HCT116 (cell line): ENCODE data around the gene SLC35E4. TPM values are rescaled to one million over a fixed set of nuclear protein-coding genes. Genes with fewer than 3 reads are reported as not detected.

Source experiments
- ATAC-seq: fragments of 200-7000 bp; cut with Tn5 transposase; 2 replicates; pipeline ENCODE4 v1.9.1; 2020; ENCODE audit warnings: mild to moderate bottlenecking, moderate library complexity
- BruUV-seq: library from RNA; stranded (reverse); fragments of 400-500 nt; replicated peaks from 2 replicates; lab custom pipeline; 2021; lab: Mats Ljungman, UMichigan
- CTCF ChIA-PET: fragments of 300-600 bp; sonication (Branson Sonifier 250); formaldehyde crosslinking; loops from one replicate; lab custom pipeline; 2021; ENCODE audit warnings: antibody characterized with exemption; lab: Charles Lee
- POLR2A ChIA-PET: fragments of 300-600, 350-600 bp; sonication (Branson Sonifier 250); formaldehyde crosslinking; loops from one replicate; lab custom pipeline; 2021; ENCODE audit warnings: antibody characterized with exemption; lab: Charles Lee
- RAD21 ChIA-PET, 2 experiments: fragments of 300-600 bp; sonication (Branson Sonifier 250); formaldehyde crosslinking; loops; one replicate each; lab custom pipeline; 2023; ENCODE audit warnings: low total read pairs in 2 of 2; ENCODE audit not compliant: uncharacterized antibody in 2 of 2, unreplicated experiment in 2 of 2, low non-redundant PET in 1 of 2; lab: Charles Lee
- DNase-seq: peaks from one replicate; pipeline ENCODE4 v3.0.0-alpha.2; 2010; ENCODE audit warnings: low read depth, low spot score
- H2AFZ ChIP-seq: fragments of 200-600 bp; shearing (Covaris generic), sonication (generic); 2 replicates; pipeline ENCODE4 v1.6.1; 2017; ENCODE audit warnings: low read depth, mixed run types, mixed read lengths, antibody characterized with exemption, low read length; ENCODE audit not compliant: poor library complexity, severe bottlenecking
- H3K27ac ChIP-seq: 2 replicates; pipeline ENCODE4 v1.5.1; 2012; ENCODE audit warnings: low read depth, low read length
- H3K27me3 ChIP-seq: fragments of 200-600 bp; sonication (generic); 2 replicates; pipeline ENCODE4 v1.6.1; 2016; ENCODE audit warnings: mixed run types, low read length, mixed read lengths; ENCODE audit not compliant: insufficient read depth
- H3K36me3 ChIP-seq, 2 experiments: fragments of 200-500 bp in 1 of 2; fragments of 200-600 bp in 1 of 2; sonication (Bioruptor generic) in 1 of 2; sonication (generic) in 1 of 2; 2 replicates each; pipeline versions ENCODE4 v1.5.1 to v1.6.1; 2014 to 2016; ENCODE audit warnings: low read length in 2 of 2, inconsistent platforms in 1 of 2, mixed read lengths in 1 of 2, mixed run types in 1 of 2; ENCODE audit not compliant: insufficient read depth in 2 of 2, control insufficient read depth in 1 of 2
- H3K4me1 ChIP-seq, 2 experiments: fragments of 200-600 bp in 1 of 2; sonication (generic) in 1 of 2; 2 replicates each; pipeline versions ENCODE4 v1.5.1 to v1.6.1; 2012 to 2017; ENCODE audit warnings: low read length in 2 of 2, inconsistent platforms in 1 of 2, mild to moderate bottlenecking in 1 of 2, mixed read lengths in 1 of 2, mixed run types in 1 of 2, moderate library complexity in 1 of 2; ENCODE audit not compliant: insufficient read depth in 2 of 2, control insufficient read depth in 1 of 2
- H3K4me2 ChIP-seq: fragments of 200-600 bp; sonication (generic); 2 replicates; pipeline ENCODE4 v1.6.1; 2017; ENCODE audit warnings: mixed run types, low read length, mixed read lengths
- H3K4me3 ChIP-seq, 2 experiments: fragments of 200-600 bp in 1 of 2; sonication (generic) in 1 of 2; replicated peaks in 1 of 2; 2 replicates each; pipeline ENCODE4 v1.5.1; 2011 to 2016; ENCODE audit warnings: low read length in 2 of 2, control low read depth in 1 of 2, low read depth in 1 of 2, mild to moderate bottlenecking in 1 of 2, mixed read lengths in 1 of 2, mixed run types in 1 of 2
- H3K79me2 ChIP-seq: fragments of 200-600 bp; sonication (generic); 2 replicates; pipeline ENCODE4 v1.6.1; 2017; ENCODE audit warnings: mild to moderate bottlenecking, mixed run types, low read length, moderate library complexity, mixed read lengths; ENCODE audit not compliant: insufficient read depth
- H3K9ac ChIP-seq: fragments of 200-600 bp; sonication (generic); 2 replicates; pipeline ENCODE4 v1.6.1; 2016; ENCODE audit warnings: low read length, mixed read lengths
- H3K9me2 ChIP-seq: fragments of 200-600 bp; sonication (generic), shearing (Covaris generic); 2 replicates; pipeline ENCODE4 v1.6.1; 2017; ENCODE audit warnings: mixed run types, mild to moderate bottlenecking, moderate library complexity; ENCODE audit not compliant: insufficient read depth
- H3K9me3 ChIP-seq, 2 experiments: fragments of 200-500 bp in 1 of 2; fragments of 200-600 bp in 1 of 2; sonication (Bioruptor generic) in 1 of 2; sonication (generic) in 1 of 2; 2 replicates each; pipeline ENCODE4 v1.6.1; 2014 to 2017; ENCODE audit warnings: low read length in 2 of 2, mixed read lengths in 2 of 2, inconsistent platforms in 1 of 2, low read depth in 1 of 2, mild to moderate bottlenecking in 1 of 2, mixed run types in 1 of 2, moderate library complexity in 1 of 2; ENCODE audit not compliant: control insufficient read depth in 1 of 2, insufficient read depth in 1 of 2
- H4K20me1 ChIP-seq: fragments of 200-600 bp; sonication (generic), shearing (Covaris generic); 2 replicates; pipeline ENCODE4 v1.6.1; 2017; ENCODE audit warnings: mixed run types, mild to moderate bottlenecking, moderate library complexity; ENCODE audit not compliant: insufficient read depth
- ELF1 ChIP-seq: IDR thresholded peaks from 2 replicates; pipeline ENCODE4 v1.6.1; 2012; ENCODE audit warnings: low read depth, borderline replicate concordance
- FOSL1 ChIP-seq: IDR thresholded peaks from 2 replicates; pipeline ENCODE4 v1.6.1; 2012; ENCODE audit warnings: low read depth
- POLR2AphosphoS5 ChIP-seq: IDR thresholded peaks from 2 replicates; pipeline ENCODE4 v1.6.1; 2011; ENCODE audit warnings: mild to moderate bottlenecking, low read depth, low read length, moderate library complexity
- RAD21 ChIP-seq: IDR thresholded peaks from 2 replicates; pipeline ENCODE4 v1.6.1; 2012; ENCODE audit warnings: low read depth, mild to moderate bottlenecking
- SP1 ChIP-seq: IDR thresholded peaks from 2 replicates; pipeline ENCODE4 v1.6.1; 2012; ENCODE audit warnings: low read depth
- YY1 ChIP-seq: IDR thresholded peaks from 2 replicates; pipeline ENCODE4 v1.6.1; 2011; ENCODE audit warnings: low read length, low read depth, moderate library complexity, mild to moderate bottlenecking; ENCODE audit not compliant: insufficient replicate concordance; ENCODE audit errors: extremely low read depth
- intact Hi-C: fragments of 100-400 bp; cut with micrococcal nuclease; formaldehyde crosslinking; loops from 2 replicates; pipeline ENCODE4 v1.10.0; 2022
- total RNA-seq: library from RNA; stranded (reverse); gene quantifications from one replicate; pipeline ENCODE4 v1.2.1, GENCODE V29; 2021; ENCODE audit not compliant: unreplicated experiment
- TF ChIP-seq, protein P1 (sequence below), 3 experiments: fragments of 200-600 bp in 1 of 3; sonication (generic) in 1 of 3; IDR thresholded peaks in 2 of 3; conservative IDR thresholded peaks in 1 of 3; 2 replicates each; pipeline ENCODE4 v1.5.1; 2012 to 2017; ENCODE audit warnings: low read depth in 2 of 3, low read length in 2 of 3, antibody characterized with exemption in 1 of 3, borderline replicate concordance in 1 of 3, control low read depth in 1 of 3, mild to moderate bottlenecking in 1 of 3, mixed read lengths in 1 of 3, mixed run types in 1 of 3, moderate library complexity in 1 of 3; ENCODE audit not compliant: insufficient read depth in 1 of 3
- TF ChIP-seq, protein P2 (sequence below): IDR thresholded peaks from 2 replicates; pipeline ENCODE4 v1.6.1; 2012

Gene SLC35E4
- total RNA-seq, 1 experiment from 2014 or later: 6.2 TPM

DNA sequence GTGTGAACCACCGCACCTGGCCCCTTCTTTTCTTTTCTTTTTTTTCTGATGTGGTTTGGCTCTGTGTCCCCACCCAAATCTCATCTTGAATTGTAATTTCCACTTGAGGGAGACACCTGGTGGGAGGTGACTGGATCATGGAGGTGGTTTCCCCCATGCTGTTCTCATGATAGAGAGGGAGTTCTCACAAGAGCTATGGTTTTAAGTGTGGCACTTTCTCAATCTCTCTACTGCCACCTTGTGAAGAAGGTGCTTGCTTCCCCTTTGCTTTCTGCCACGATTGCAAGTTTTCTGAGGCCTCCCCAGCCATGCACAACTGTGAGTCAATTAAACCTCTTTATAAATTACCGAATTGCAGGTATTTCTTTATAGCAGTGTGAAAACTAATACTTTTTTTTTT is 33.5 kb upstream of the SLC35E4 start:
- H3K27me3 ChIP-seq: no peaks in the 10 kb centered on the region
- no peak overlapping the region for H3K27ac ChIP-seq
- H3K4me3 ChIP-seq: no peak overlapping the region
- intact Hi-C loops: loop anchor here (1.0 to 10.0 kb wide), 3 partner anchors 153 to 211 kb away; no protein-coding TSS in a partner anchor
- H3K9me3 ChIP-seq: no peaks in the 10 kb centered on the region
- peak overlapping the region; percentile 11 for H2AFZ ChIP-seq
- ChIA-PET RAD21 (no interaction called here), CTCF (interaction anchor here (0.7 to 1.8 kb wide), 9 partner anchors 9 to 318 kb away, joined by 3 to 11 read pairs (median 4); partner anchors contain the start of gene PES1)
- no peaks in the 10 kb centered on the region for H3K36me3 ChIP-seq
- ATAC-seq: peak; percentile 64
- no peak overlapping the region for H3K9ac ChIP-seq
- DNase-seq: peak; percentile 53
- no peak overlapping the region for H3K4me2 ChIP-seq
- H3K9me2 ChIP-seq: no peaks in the 10 kb centered on the region
- TF ChIP-seq POLR2AphosphoS5 (no peak), SP1 (no peak), RAD21 (peak; percentile 57), FOSL1 (no peak)
- TF ChIP-seq, protein P1, sequence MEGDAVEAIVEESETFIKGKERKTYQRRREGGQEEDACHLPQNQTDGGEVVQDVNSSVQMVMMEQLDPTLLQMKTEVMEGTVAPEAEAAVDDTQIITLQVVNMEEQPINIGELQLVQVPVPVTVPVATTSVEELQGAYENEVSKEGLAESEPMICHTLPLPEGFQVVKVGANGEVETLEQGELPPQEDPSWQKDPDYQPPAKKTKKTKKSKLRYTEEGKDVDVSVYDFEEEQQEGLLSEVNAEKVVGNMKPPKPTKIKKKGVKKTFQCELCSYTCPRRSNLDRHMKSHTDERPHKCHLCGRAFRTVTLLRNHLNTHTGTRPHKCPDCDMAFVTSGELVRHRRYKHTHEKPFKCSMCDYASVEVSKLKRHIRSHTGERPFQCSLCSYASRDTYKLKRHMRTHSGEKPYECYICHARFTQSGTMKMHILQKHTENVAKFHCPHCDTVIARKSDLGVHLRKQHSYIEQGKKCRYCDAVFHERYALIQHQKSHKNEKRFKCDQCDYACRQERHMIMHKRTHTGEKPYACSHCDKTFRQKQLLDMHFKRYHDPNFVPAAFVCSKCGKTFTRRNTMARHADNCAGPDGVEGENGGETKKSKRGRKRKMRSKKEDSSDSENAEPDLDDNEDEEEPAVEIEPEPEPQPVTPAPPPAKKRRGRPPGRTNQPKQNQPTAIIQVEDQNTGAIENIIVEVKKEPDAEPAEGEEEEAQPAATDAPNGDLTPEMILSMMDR (IDR thresholded peaks at IDR 0.05 in 2 of 3, conservative IDR thresholded peaks at IDR 0.05 in 1 of 3; ENCODE audit: borderline replicate concordance in 1 of 3, insufficient read depth in 1 of 3, low read depth in 2 of 3, low read length in 2 of 3): peak; percentile 40 to 53 (median 50); a peak in 5 of 6 replicates
- TF ChIP-seq, all 23 proteins: peak for 2
- no peaks in the 10 kb centered on the region for H3K79me2 ChIP-seq
- POLR2A ChIA-PET: no interaction called here
- H3K4me1 ChIP-seq: peaks cover 8 to 21% of the 10 kb centered on the region in 2 experiments
- BruUV-seq: no TSS peak
- H4K20me1 ChIP-seq: no peaks in the 10 kb centered on the region

DNA sequence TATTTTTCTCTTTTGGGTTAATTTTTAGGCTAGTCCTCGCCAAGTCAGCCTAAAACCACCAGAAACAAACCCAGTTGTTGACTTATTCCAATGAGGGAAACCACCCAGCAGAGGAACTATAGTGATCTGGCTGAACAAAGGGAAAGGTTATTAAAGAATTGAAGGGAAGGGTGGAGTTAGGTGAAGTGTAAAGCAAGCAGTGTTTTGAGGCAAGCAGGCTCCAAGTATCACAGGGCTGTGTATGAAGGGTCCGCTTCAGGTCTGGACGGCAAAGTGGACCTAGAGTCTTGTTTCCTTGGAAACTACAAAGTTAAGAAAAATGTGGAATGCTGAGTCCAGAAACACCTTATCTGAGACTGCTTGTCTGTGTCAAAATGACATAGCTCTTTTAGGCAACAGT is 31.8 kb upstream of the SLC35E4 start:
- TF ChIP-seq ELF1: no peak
- no peak for TF ChIP-seq YY1
- TF ChIP-seq, protein P2, sequence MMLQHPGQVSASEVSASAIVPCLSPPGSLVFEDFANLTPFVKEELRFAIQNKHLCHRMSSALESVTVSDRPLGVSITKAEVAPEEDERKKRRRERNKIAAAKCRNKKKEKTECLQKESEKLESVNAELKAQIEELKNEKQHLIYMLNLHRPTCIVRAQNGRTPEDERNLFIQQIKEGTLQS: no peak
- H4K20me1 ChIP-seq: no peaks in the 10 kb centered on the region
- H3K27me3 ChIP-seq: no peaks in the 10 kb centered on the region
- peaks cover 11 to 37% of the 10 kb centered on the region in 2 experiments for H3K4me1 ChIP-seq
- no peak overlapping the region for H3K4me2 ChIP-seq
- ChIA-PET CTCF (interaction anchor here (1.1 kb wide), 2 partner anchors 15 to 151 kb away, joined by 3 to 4 read pairs; no protein-coding TSS in a partner anchor), POLR2A (no interaction called here), RAD21 (no interaction called here)
- no peak for DNase-seq
- H3K9me3 ChIP-seq: no peaks in the 10 kb centered on the region
- H3K27ac ChIP-seq: no peak overlapping the region
- no TSS peak for BruUV-seq
- H3K36me3 ChIP-seq: no peaks in the 10 kb centered on the region
- no peak overlapping the region for H3K4me3 ChIP-seq
- no peaks in the 10 kb centered on the region for H3K79me2 ChIP-seq
- intact Hi-C loops: loop anchor here (2.0 to 10.0 kb wide), 2 partner anchors 151 to 213 kb away; no protein-coding TSS in a partner anchor
- no peak overlapping the region for H3K9ac ChIP-seq
- ATAC-seq: no peak
- no peak overlapping the region for H2AFZ ChIP-seq
- H3K9me2 ChIP-seq: no peaks in the 10 kb centered on the region
